CD4-positive, CD25-positive, alpha-beta regulatory T cell (primary cell): ENCODE results near the gene ZNF652. TPM values are rescaled to one million over a fixed set of nuclear protein-coding genes. Genes with fewer than 3 reads are reported as not detected.
A peak's percentile ranks its signal among the peaks of the same experiment; 100 is the strongest.

ENCODE experiments used
- ATAC-seq, 2 donors: fragments of 150-1000 bp; cut with Tn5 transposase; one replicate each; pipeline ENCODE4 v1.10.0; 2021; ENCODE audit warnings: low read depth in 2 of 2, moderate number of reproducible peaks in 2 of 2, moderate library complexity in 1 of 2
- DNase-seq, 3 donors: peaks; one replicate each; pipeline versions ENCODE4 v3.0.0 to v3.0.0-alpha.2; 2012 to 2022; ENCODE audit warnings: mixed read lengths in 1 of 3
- H3K27ac ChIP-seq: one replicate; pipeline ENCODE4 v1.7.0; 2013; ENCODE audit warnings: mild to moderate bottlenecking, low read length; ENCODE audit not compliant: insufficient read depth, poor library complexity, severe bottlenecking
- H3K27me3 ChIP-seq: one replicate; pipeline ENCODE4 v1.7.0; 2013; ENCODE audit warnings: low read length; ENCODE audit not compliant: control insufficient read depth, insufficient read depth
- H3K36me3 ChIP-seq: one replicate; pipeline ENCODE4 v1.7.0; 2013; ENCODE audit warnings: mild to moderate bottlenecking, low read length, moderate library complexity; ENCODE audit not compliant: control insufficient read depth, insufficient read depth
- H3K4me1 ChIP-seq: 2 replicates; pipeline ENCODE4 v1.7.0; 2013; ENCODE audit warnings: mild to moderate bottlenecking, low read length; ENCODE audit not compliant: insufficient read depth, control insufficient read depth, poor library complexity, severe bottlenecking
- H3K4me3 ChIP-seq: one replicate; pipeline ENCODE4 v1.7.0; 2013; ENCODE audit warnings: low read depth, mild to moderate bottlenecking, low read length, moderate library complexity
- H3K9me3 ChIP-seq, 2 experiments: 1 replicate in 1 of 2; 2 replicates in 1 of 2; pipeline ENCODE4 v1.7.0; 2013; ENCODE audit warnings: low read length in 2 of 2, mild to moderate bottlenecking in 1 of 2, moderate library complexity in 1 of 2; ENCODE audit not compliant: control insufficient read depth in 2 of 2
- H3K27ac Mint-ChIP-seq, 3 donors: one replicate each; pipeline ENCODE4 v1.8.0; 2020 to 2022; ENCODE audit warnings: mild to moderate bottlenecking in 3 of 3, mixed read lengths in 3 of 3, moderate library complexity in 2 of 3
- H3K27me3 Mint-ChIP-seq: one replicate; pipeline ENCODE4 v1.8.0; 2022; ENCODE audit warnings: mild to moderate bottlenecking, mixed read lengths
- H3K36me3 Mint-ChIP-seq: one replicate; pipeline ENCODE4 v1.8.0; 2020; ENCODE audit warnings: mixed read lengths
- H3K4me1 Mint-ChIP-seq, 4 donors: one replicate each; pipeline ENCODE4 v1.8.0; 2020 to 2022; ENCODE audit warnings: mixed read lengths in 4 of 4, mild to moderate bottlenecking in 1 of 4
- H3K4me3 Mint-ChIP-seq, 4 donors: one replicate each; pipeline ENCODE4 v1.8.0; 2020 to 2022; ENCODE audit warnings: mild to moderate bottlenecking in 4 of 4, mixed read lengths in 4 of 4, moderate library complexity in 3 of 4
- H3K9me3 Mint-ChIP-seq, 7 donors: one replicate each; pipeline ENCODE4 v1.8.0; 2020 to 2022; ENCODE audit warnings: mixed read lengths in 7 of 7, mild to moderate bottlenecking in 3 of 7, moderate library complexity in 2 of 7
- polyA plus RNA-seq, 4 donors: library from polyadenylated mRNA; unstranded; fragments of 300-500 nt; fragmentation: Illumina TruSeq; gene quantifications; one replicate each; pipeline ENCODE4 v1.2.3, GENCODE V29; 2021
- total RNA-seq: library from RNA; stranded (reverse); gene quantifications from one replicate; pipeline ENCODE4 v1.2.3, GENCODE V29; 2022

Gene ZNF652
- total and polyA plus RNA-seq, 5 donors from 2014 or later: 8.9 to 34.4 (median 16.1) TPM

DNA sequence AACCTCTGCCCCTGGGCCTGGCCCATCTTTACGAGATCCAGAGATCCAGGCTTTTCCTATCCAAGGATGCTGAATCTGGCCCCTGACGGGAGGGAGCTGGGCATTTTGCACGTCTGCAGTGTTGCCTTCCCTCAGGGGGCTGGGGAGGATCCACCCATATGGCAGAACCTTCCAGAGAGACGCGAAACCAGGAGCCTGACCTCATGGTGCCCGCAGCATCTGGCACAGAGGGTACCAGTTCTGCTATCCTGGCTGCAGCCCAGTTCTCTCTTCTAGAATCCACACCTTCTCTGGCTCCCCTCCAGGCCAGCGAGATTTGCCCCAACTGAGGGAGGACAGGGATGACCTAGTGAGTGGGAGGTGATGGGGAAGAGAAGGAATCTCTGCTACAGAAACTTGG lies 20.5 kb upstream of the ZNF652 start:
- Histone ChIP-seq H3K36me3 (no peaks in the 10 kb centered on the region), H3K4me1 (peaks cover 4% of the 10 kb centered on the region), H3K27ac (no peak overlapping the region), H3K4me3 (no peak overlapping the region), H3K27me3 (no peaks in the 10 kb centered on the region), H3K9me3 (no peaks in the 10 kb centered on the region)
- Mint-ChIP-seq H3K4me1 (peaks cover 6 to 16% (median 11%) of the 10 kb centered on the region in 4 donors), H3K27me3 (no peaks in the 10 kb centered on the region), H3K4me3 (no peak overlapping the region), H3K9me3 (peaks cover 0 to 2% (median 0%) of the 10 kb centered on the region in 7 donors), H3K36me3 (peaks cover 15% of the 10 kb centered on the region), H3K27ac (peak overlapping the region in 1 of 3 donors; percentile 53)
- ATAC-seq: no peak
- DNase-seq: no peak

DNA sequence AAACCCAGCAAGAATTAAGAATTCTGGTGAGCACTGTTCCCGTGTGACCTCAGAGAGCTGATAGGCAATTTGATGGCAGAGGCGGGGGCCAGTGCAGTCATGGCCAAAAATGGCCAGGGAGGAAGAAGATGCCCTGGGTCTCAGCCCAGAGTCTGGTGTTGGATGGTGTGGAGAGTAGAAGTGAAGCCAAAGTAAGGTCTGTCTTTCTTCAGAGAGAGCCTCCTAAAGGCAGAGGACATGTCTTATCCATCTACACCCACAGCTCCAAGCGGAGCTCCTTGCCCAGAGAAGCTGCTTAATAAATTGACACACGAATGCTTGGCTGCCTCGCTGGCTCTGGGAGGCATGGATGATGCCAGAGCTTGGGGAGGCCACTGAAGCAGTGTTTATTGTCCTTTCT lies 19.7 kb upstream of the ZNF652 start:
- Mint-ChIP-seq H3K27me3 (no peaks in the 10 kb centered on the region), H3K36me3 (peaks cover 18% of the 10 kb centered on the region), H3K4me1 (peaks cover 0 to 10% (median 6%) of the 10 kb centered on the region in 4 donors), H3K9me3 (peaks cover 0 to 2% (median 0%) of the 10 kb centered on the region in 7 donors), H3K27ac (peak overlapping the region in 1 of 3 donors; percentile 53), H3K4me3 (no peak overlapping the region)
- ATAC-seq (no peak), DNase-seq (no peak)
- no peaks in the 10 kb centered on the region for H3K4me1 ChIP-seq
- no peak overlapping the region for H3K27ac ChIP-seq
- H3K4me3 ChIP-seq: no peak overlapping the region
- H3K27me3 ChIP-seq: no peaks in the 10 kb centered on the region
- no peaks in the 10 kb centered on the region for H3K36me3 ChIP-seq
- no peaks in the 10 kb centered on the region for H3K9me3 ChIP-seq

DNA sequence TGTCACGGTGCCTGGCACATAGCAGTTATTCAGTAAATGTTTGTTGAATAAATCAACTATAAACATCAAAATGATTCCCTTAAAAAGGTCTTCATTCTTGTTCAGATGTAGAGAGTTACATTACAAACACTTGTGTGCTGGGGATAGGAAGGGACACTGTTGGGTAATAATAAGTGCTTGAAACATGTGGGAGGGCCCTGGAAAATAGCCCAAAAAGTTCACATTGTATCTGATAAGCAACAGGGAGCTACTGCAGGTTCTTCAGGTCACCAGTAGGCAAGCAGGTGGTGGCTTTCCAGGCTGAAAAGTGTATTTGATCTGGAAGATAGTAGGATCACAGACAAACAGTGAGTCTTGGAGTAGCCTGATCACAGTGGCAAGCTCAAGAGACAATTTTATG lies 19.0 kb upstream of the ZNF652 start:
- no peaks in the 10 kb centered on the region for H3K27me3 Mint-ChIP-seq
- no peaks in the 10 kb centered on the region for H3K36me3 ChIP-seq
- H3K4me3 Mint-ChIP-seq: no peak overlapping the region
- no peak for ATAC-seq
- DNase-seq: no peak
- H3K4me1 Mint-ChIP-seq: peaks cover 0 to 8% (median 5%) of the 10 kb centered on the region in 4 donors
- peaks cover 21% of the 10 kb centered on the region for H3K36me3 Mint-ChIP-seq
- H3K4me1 ChIP-seq: no peaks in the 10 kb centered on the region
- no peak overlapping the region for H3K4me3 ChIP-seq
- H3K27me3 ChIP-seq: no peaks in the 10 kb centered on the region
- peak overlapping the region; percentile 59 to 87 (median 69) for H3K27ac Mint-ChIP-seq
- peaks cover 0 to 2% (median 0%) of the 10 kb centered on the region in 7 donors for H3K9me3 Mint-ChIP-seq
- H3K27ac ChIP-seq: no peak overlapping the region
- H3K9me3 ChIP-seq: no peaks in the 10 kb centered on the region

DNA sequence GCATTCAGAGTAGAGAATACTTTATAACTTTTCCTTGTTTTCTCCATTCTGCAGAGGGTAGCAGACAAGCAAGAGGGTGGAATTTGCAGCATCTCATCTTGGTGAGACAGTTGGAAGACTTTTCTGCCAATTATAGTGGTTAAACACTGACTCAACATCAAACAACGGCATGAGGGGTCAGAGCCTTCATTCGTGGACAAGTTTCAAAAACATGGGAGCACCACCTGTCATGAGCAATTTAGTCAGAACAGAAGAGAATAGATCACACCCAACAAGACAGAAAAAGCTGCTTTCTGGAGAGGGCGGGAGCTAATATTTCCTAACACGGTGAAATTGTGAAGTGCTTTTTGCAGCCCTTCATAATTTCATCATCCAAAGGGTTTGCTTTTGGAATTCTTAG lies 17.9 kb upstream of the ZNF652 start:
- Mint-ChIP-seq H3K4me1 (peaks cover 0 to 8% (median 4%) of the 10 kb centered on the region in 4 donors), H3K27me3 (no peaks in the 10 kb centered on the region), H3K9me3 (peaks cover 0 to 2% (median 0%) of the 10 kb centered on the region in 7 donors), H3K36me3 (peaks cover 21% of the 10 kb centered on the region), H3K4me3 (no peak overlapping the region), H3K27ac (no peak overlapping the region)
- no peaks in the 10 kb centered on the region for H3K4me1 ChIP-seq
- no peaks in the 10 kb centered on the region for H3K36me3 ChIP-seq
- no peaks in the 10 kb centered on the region for H3K27me3 ChIP-seq
- no peak for ATAC-seq
- DNase-seq: no peak
- no peak overlapping the region for H3K27ac ChIP-seq
- H3K9me3 ChIP-seq: no peaks in the 10 kb centered on the region
- no peak overlapping the region for H3K4me3 ChIP-seq

DNA sequence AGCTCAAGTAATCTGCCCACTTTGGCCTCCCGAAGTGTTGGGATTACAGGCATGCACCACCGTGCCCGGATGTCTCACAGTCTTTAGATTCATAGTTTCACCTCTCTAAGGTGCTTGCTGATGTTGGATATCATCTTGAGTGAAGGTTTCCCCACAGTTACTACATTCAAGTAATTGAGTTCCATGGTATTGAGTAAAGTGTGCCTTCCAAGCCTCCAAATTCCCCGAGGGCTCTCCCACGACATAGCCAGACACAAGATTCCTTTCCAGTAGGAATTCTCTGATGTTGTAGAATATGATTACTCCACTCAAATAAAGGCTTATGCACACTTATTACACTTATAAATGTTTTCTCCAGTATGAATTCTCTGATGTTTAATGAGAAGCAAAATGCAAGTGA lies 16.3 kb upstream of the ZNF652 start:
- H3K4me1 Mint-ChIP-seq: peaks cover 0 to 6% (median 4%) of the 10 kb centered on the region in 4 donors

DNA sequence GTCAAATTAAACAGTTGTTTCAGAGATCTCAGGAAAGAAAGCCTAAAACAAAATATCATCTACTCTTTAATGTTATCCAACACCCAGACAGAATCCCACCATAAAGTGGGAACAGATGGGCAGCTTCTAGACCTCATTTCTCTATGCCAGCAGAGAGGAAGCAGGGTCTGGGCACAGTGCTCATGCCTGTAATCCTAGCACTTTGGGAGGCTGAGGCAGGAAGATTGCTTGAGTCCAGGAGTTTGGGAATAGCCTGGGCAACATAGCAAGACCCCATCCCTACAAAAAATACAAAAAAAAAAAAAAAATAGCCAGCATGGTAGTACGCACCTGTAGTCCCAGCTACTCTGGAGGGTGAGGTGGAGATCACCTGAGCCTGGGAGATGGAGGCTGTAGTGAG lies 13.5 kb upstream of the ZNF652 start:
- no peak overlapping the region for H3K4me3 Mint-ChIP-seq
- H3K9me3 Mint-ChIP-seq: no peaks in the 10 kb centered on the region
- H3K4me1 Mint-ChIP-seq: peaks cover 0 to 6% (median 2%) of the 10 kb centered on the region in 4 donors
- Histone ChIP-seq H3K36me3 (no peaks in the 10 kb centered on the region), H3K4me3 (no peak overlapping the region), H3K4me1 (no peaks in the 10 kb centered on the region), H3K27me3 (no peaks in the 10 kb centered on the region), H3K27ac (no peak overlapping the region), H3K9me3 (no peaks in the 10 kb centered on the region)
- no peaks in the 10 kb centered on the region for H3K27me3 Mint-ChIP-seq
- ATAC-seq (no peak), DNase-seq (no peak)
- H3K27ac Mint-ChIP-seq: no peak overlapping the region
- H3K36me3 Mint-ChIP-seq: peaks cover 23% of the 10 kb centered on the region

More for the DNA sequence above, 16.3 kb upstream of the ZNF652 start:
- Histone ChIP-seq H3K9me3 (no peaks in the 10 kb centered on the region), H3K36me3 (no peaks in the 10 kb centered on the region), H3K27ac (no peak overlapping the region), H3K4me1 (no peaks in the 10 kb centered on the region), H3K4me3 (no peak overlapping the region), H3K27me3 (no peaks in the 10 kb centered on the region)
- no peaks in the 10 kb centered on the region for H3K9me3 Mint-ChIP-seq
- peak overlapping the region in 1 of 3 donors; percentile 72 for H3K27ac Mint-ChIP-seq
- DNase-seq (no peak), ATAC-seq (no peak)
- H3K27me3 Mint-ChIP-seq: no peaks in the 10 kb centered on the region
- H3K4me3 Mint-ChIP-seq: no peak overlapping the region
- H3K36me3 Mint-ChIP-seq: peaks cover 26% of the 10 kb centered on the region

DNA sequence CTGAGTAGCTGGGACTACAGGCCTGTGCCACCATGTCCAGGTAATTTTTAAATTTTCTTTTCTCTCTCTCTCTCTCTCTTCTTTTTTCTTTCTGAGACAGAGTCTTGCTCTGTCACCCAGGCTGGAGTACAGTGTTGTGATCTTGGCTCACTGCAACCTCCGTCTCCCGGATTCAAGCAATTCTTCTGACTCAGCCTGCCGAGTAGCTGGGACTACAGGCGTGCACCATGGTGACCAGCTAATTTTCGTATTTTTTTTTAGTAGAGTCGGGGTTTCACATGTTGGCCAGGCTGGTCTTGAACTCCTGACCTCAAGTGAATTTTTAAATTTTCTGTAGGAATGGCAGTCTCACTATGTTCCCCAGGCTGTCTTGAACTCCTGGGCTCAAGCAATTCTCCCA lies 11.1 kb upstream of the ZNF652 start:
- no peak for DNase-seq
- H3K27me3 Mint-ChIP-seq: no peaks in the 10 kb centered on the region
- H3K27me3 ChIP-seq: no peaks in the 10 kb centered on the region
- H3K4me3 ChIP-seq: no peak overlapping the region
- H3K4me1 Mint-ChIP-seq: peaks cover 0 to 5% (median 2%) of the 10 kb centered on the region in 4 donors
- no peak overlapping the region for H3K27ac Mint-ChIP-seq
- H3K27ac ChIP-seq: no peak overlapping the region
- ATAC-seq: no peak
- no peak overlapping the region for H3K4me3 Mint-ChIP-seq
- H3K9me3 ChIP-seq: no peaks in the 10 kb centered on the region
- H3K9me3 Mint-ChIP-seq: no peaks in the 10 kb centered on the region
- no peaks in the 10 kb centered on the region for H3K36me3 ChIP-seq
- peaks cover 11% of the 10 kb centered on the region for H3K36me3 Mint-ChIP-seq
- H3K4me1 ChIP-seq: no peaks in the 10 kb centered on the region

DNA sequence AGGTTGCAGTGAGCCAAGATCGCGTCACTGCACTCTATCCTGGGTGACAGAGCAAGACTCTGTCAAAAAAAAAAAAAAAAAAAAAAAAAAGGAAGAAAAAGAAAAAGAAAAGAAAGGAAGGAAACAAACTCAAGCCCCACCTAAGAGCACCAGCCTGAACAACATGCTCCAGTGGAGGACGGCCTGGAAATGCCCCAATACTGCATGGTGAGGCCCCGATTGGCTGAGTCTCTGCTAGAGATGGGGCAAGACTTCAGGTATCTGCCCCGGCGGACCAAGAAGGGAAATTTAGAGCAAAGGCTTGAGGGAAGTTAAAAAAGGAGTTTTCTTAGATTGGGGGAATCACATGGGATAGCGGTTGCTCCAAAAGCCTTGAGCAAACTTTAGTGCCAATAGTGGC lies 10.4 kb upstream of the ZNF652 start:
- H3K9me3 Mint-ChIP-seq: peaks cover 0 to under 1% (median 0%) of the 10 kb centered on the region in 7 donors
- H3K36me3 Mint-ChIP-seq: peaks cover 11% of the 10 kb centered on the region
- no peaks in the 10 kb centered on the region for H3K27me3 ChIP-seq
- no peak overlapping the region for H3K4me3 ChIP-seq
- no peaks in the 10 kb centered on the region for H3K36me3 ChIP-seq
- H3K9me3 ChIP-seq: no peaks in the 10 kb centered on the region
- H3K4me3 Mint-ChIP-seq: no peak overlapping the region
- H3K27ac ChIP-seq: no peak overlapping the region
- H3K27ac Mint-ChIP-seq: no peak overlapping the region
- no peaks in the 10 kb centered on the region for H3K27me3 Mint-ChIP-seq
- DNase-seq (no peak), ATAC-seq (no peak)
- H3K4me1 ChIP-seq: no peaks in the 10 kb centered on the region
- peaks cover 0 to 6% (median 2%) of the 10 kb centered on the region in 4 donors for H3K4me1 Mint-ChIP-seq
